Kidney epithelial cell (primary cell): Measurements from ENCODE around the gene PAPPA2. TPM values are rescaled to one million over a fixed set of nuclear protein-coding genes. Genes with fewer than 3 reads are reported as not detected.
A peak's percentile ranks its signal among the peaks of the same experiment; 100 is the strongest.

Experiments used
- DNase-seq: peaks from one replicate; pipeline ENCODE4 v3.0.0-alpha.2; 2010; ENCODE audit warnings: low read depth
- H3K27me3 ChIP-seq: 2 replicates; pipeline ENCODE4 v1.6.0; 2011; ENCODE audit warnings: low read length; ENCODE audit not compliant: control insufficient read depth, insufficient read depth
- H3K36me3 ChIP-seq: 2 replicates; pipeline ENCODE4 v1.5.1; 2011; ENCODE audit warnings: low read length; ENCODE audit not compliant: control insufficient read depth, insufficient read depth
- H3K4me3 ChIP-seq: 2 replicates; pipeline ENCODE4 v1.5.1; 2011; ENCODE audit warnings: low read depth, mild to moderate bottlenecking, control low read depth, low read length
- total RNA-seq: library from RNA; depleted of rRNA; stranded (reverse); fragments of >200 nt; gene quantifications from 2 replicates; pipeline ENCODE4 v1.2.3, GENCODE V29; 2015
- TF ChIP-seq, protein P1 (sequence below): IDR thresholded peaks from 2 replicates; pipeline ENCODE4 v1.5.1; 2011; ENCODE audit warnings: mild to moderate bottlenecking, moderate library complexity, low read length, control low read depth, inconsistent platforms; ENCODE audit not compliant: insufficient read depth, poor library complexity, severe bottlenecking

Gene PAPPA2
- total RNA-seq, 1 donor from 2014 or later: 6.9 TPM

DNA sequence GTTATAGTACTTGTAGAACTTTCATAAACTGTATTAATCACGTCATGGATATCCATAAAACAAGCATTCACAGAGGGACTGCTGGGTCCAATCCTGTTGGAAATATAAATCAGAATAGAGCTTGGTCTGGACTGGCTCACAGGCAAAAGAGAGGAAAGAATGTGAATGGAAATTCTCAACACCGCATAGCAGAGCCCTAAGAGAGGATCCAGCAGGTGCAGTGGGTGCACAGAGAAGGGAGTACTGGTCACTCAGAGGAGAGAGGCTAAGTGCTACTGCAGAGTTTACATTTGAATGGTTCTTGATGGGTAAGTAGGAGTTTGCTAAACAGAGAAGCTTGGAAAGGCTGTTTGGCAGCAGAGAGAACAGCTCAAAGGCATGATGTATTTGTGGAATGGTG lies 231.7 kb downstream of the PAPPA2 start:
- H3K36me3 ChIP-seq: no peaks in the 10 kb centered on the region
- H3K4me3 ChIP-seq: no peak overlapping the region
- TF ChIP-seq, protein P1, sequence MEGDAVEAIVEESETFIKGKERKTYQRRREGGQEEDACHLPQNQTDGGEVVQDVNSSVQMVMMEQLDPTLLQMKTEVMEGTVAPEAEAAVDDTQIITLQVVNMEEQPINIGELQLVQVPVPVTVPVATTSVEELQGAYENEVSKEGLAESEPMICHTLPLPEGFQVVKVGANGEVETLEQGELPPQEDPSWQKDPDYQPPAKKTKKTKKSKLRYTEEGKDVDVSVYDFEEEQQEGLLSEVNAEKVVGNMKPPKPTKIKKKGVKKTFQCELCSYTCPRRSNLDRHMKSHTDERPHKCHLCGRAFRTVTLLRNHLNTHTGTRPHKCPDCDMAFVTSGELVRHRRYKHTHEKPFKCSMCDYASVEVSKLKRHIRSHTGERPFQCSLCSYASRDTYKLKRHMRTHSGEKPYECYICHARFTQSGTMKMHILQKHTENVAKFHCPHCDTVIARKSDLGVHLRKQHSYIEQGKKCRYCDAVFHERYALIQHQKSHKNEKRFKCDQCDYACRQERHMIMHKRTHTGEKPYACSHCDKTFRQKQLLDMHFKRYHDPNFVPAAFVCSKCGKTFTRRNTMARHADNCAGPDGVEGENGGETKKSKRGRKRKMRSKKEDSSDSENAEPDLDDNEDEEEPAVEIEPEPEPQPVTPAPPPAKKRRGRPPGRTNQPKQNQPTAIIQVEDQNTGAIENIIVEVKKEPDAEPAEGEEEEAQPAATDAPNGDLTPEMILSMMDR: no peak
- no peaks in the 10 kb centered on the region for H3K27me3 ChIP-seq
- DNase-seq: no peak

DNA sequence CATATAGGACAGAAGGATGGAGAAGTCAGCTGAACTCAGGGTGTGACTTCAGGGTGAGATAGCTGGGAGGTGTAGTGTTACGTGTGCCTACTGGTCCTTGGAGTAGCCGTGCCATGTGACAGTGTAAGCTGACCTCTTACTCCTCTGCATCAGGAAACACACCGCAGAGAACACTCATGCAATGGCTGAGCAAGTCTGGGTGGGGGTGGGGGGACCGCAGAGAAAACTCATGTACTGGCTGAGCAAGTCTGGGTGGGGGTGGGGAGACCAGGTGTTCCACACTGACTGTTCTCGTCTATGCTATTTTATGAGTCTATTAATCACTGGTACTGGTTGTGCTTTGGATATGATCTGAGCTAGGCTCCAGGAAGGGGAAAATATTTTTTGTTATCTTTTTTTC lies 233.1 kb downstream of the PAPPA2 start:
- no peaks in the 10 kb centered on the region for H3K27me3 ChIP-seq
- DNase-seq: peak; percentile 100
- TF ChIP-seq, protein P1: no peak
- H3K36me3 ChIP-seq: no peaks in the 10 kb centered on the region
- H3K4me3 ChIP-seq: no peak overlapping the region

DNA sequence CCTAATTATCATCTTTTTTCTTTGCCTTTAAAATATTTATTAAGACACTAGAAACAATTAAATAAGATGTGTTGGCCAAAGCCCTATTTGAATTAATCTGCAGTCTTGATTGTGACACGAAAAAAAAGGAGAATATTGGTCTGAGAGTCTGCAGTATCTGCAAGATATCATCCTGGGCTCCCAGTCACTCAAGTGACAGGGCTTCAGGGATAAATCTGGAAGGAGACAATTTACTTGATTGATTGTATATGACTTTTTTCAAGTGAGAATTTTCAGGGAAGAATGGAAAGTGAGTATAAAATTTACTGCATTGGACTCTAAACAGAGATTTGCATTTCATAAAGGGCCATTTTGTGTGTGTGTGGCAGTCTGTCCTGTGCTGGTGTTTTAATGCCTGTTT lies 233.7 kb downstream of the PAPPA2 start:
- Histone ChIP-seq H3K36me3 (no peaks in the 10 kb centered on the region), H3K27me3 (no peaks in the 10 kb centered on the region), H3K4me3 (no peak overlapping the region)
- TF ChIP-seq, protein P1: no peak
- DNase-seq: no peak

DNA sequence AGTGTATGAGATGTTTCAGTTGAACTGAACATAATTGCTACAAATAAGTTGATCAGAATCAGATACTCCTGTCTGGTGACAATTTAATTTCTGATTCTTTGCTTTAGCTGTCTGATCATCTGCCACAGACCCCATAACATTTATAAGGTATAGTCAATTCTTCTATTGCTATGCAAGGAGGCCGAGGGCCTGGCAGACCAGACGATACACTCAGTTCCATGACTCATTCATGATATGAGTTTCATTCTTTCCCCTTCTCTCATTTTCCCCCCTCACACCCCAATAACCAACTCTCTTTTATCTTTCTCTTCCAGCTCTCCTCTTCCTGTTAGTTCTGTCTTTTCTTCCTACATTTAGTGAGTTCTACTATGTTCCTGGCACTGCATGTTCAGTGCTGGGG lies 236.8 kb downstream of the PAPPA2 start:
- no peak overlapping the region for H3K4me3 ChIP-seq
- H3K36me3 ChIP-seq: no peaks in the 10 kb centered on the region
- TF ChIP-seq, protein P1: no peak
- no peaks in the 10 kb centered on the region for H3K27me3 ChIP-seq
- DNase-seq: no peak

DNA sequence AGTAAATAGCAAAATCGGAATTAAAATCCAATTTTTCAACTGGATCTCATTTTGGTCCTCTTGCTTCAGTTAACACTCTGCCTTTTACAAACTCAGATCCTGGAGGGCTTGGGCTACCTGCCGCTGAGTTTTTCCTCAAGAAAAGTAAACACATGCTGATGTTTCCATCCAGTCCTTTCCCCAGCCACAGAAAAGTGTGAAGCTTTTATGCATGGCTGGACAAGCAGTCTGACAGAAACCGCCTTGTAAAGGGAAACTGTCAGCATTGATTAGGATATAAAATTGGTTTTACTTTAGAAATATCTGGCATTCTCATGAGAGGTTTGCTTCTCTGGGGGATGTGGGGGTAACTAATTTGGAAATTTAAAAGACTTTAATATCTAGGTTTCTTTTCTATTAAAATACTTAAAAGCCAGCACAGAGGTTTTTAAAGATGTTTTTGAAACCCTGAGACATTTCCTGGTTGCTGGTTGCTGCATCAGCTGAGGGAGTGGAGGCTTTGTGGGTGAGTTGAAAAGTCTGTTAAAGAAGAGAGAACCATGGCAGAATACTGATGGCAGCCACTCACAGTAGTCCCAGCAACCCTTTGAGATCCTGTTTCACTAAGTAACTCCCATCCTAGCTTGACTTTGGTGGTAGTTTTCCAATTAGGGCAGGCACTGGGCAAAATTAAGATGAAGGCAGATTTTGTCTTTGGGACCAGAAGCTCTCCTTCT lies 238.3 kb downstream of the PAPPA2 start:
- Histone ChIP-seq H3K4me3 (no peak overlapping the region), H3K27me3 (no peaks in the 10 kb centered on the region)
- TF ChIP-seq, protein P1: no peak

DNA sequence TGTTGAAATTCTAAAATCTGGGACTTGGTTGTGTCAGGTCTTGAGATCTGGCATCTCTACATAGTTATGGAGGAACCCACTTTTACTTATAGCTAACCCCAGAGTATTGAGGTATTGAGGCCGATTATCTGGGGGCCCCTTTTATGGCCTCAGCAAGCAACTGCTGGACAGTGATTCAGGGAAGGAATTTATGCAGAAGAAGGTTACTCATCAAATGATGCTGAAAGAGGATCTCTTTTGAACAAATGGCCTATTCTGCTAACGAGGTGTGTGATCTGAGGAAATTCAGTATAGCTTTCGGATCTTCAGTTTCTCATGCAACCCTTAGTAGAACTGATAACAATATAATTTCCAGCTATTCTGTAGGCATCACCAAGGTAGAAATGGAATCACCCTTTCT lies 239.9 kb downstream of the PAPPA2 start:
- no peak overlapping the region for H3K4me3 ChIP-seq
- TF ChIP-seq, protein P1: no peak
- DNase-seq: no peak

More for the DNA sequence above, 238.3 kb downstream of the PAPPA2 start:
- no peaks in the 10 kb centered on the region for H3K36me3 ChIP-seq
- DNase-seq: no peak

More for the DNA sequence above, 239.9 kb downstream of the PAPPA2 start:
- no peaks in the 10 kb centered on the region for H3K27me3 ChIP-seq
- H3K36me3 ChIP-seq: no peaks in the 10 kb centered on the region
